AG04450 (cell line): Measurements from ENCODE around the gene DUSP1. TPM values are rescaled to one million over a fixed set of nuclear protein-coding genes. Genes with fewer than 3 reads are reported as not detected.

Experiments
- CTCF ChIA-PET: fragments of 300-600, 350-600 bp; formaldehyde crosslinking; extraction: SDS; loops from one replicate; lab custom pipeline; 2022; ENCODE audit warnings: antibody characterized with exemption, inconsistent platforms; lab: Charles Lee
- POLR2A ChIA-PET: fragments of 350-600 bp; formaldehyde crosslinking; extraction: SDS; loops from one replicate; lab custom pipeline; 2021; ENCODE audit warnings: antibody characterized with exemption, inconsistent platforms; lab: Yijun Ruan, JAX
- DNase-seq: peaks from one replicate; pipeline ENCODE4 v3.0.0-alpha.2; 2011; ENCODE audit warnings: low read depth, low spot score
- H3K27ac ChIP-seq: one replicate; pipeline ENCODE4 v1.5.1; 2012; ENCODE audit warnings: low read depth, low read length, control low read depth
- H3K27me3 ChIP-seq: one replicate; pipeline ENCODE4 v1.6.0; 2012; ENCODE audit warnings: low read length; ENCODE audit not compliant: control insufficient read depth, insufficient read depth
- H3K4me3 ChIP-seq: 2 replicates; pipeline ENCODE4 v1.5.1; 2011; ENCODE audit warnings: mild to moderate bottlenecking, low read depth, low read length, control low read depth
- H3K9me3 ChIP-seq: 2 replicates; pipeline ENCODE4 v1.5.1; 2012; ENCODE audit warnings: low read length; ENCODE audit not compliant: control insufficient read depth, insufficient read depth
- CTCF ChIP-seq: IDR thresholded peaks from 2 replicates; pipeline ENCODE4 v1.5.1; 2011; ENCODE audit warnings: low read depth, low read length, control low read depth, inconsistent platforms
- polyA plus RNA-seq: library from polyadenylated mRNA; depleted of rRNA; stranded (reverse); fragments of >200 nt; gene quantifications from 2 replicates; pipeline ENCODE4 v1.2.3, GENCODE V29; 2011

The DUSP1 gene
- polyA plus RNA-seq, 1 experiment, result 98.8 TPM

- ChIA-PET POLR2A (interaction anchor here (0.7 to 2.3 kb wide), 7 partner anchors 11 to 250 kb away, joined by 3 to 14 read pairs (median 3); partner anchors contain the start of genes ATP6V0E1 and DUSP1), CTCF (interaction anchor here (0.7 to 3.0 kb wide), 4 partner anchors 17 to 39 kb away, joined by 3 to 18 read pairs (median 8); no protein-coding TSS in a partner anchor)
- Histone ChIP-seq H3K9me3 (no peaks in the 10 kb centered on the region), H3K27me3 (no peaks in the 10 kb centered on the region), H3K27ac (peak overlapping the region; percentile 75), H3K4me3 (no peak overlapping the region)
- DNase-seq, result peak; percentile 52
- TF ChIP-seq CTCF, result no peak
Observed at GRCh38 chr5:172733131-172733973, 37.6 kb downstream of the DUSP1 start.

DNA sequence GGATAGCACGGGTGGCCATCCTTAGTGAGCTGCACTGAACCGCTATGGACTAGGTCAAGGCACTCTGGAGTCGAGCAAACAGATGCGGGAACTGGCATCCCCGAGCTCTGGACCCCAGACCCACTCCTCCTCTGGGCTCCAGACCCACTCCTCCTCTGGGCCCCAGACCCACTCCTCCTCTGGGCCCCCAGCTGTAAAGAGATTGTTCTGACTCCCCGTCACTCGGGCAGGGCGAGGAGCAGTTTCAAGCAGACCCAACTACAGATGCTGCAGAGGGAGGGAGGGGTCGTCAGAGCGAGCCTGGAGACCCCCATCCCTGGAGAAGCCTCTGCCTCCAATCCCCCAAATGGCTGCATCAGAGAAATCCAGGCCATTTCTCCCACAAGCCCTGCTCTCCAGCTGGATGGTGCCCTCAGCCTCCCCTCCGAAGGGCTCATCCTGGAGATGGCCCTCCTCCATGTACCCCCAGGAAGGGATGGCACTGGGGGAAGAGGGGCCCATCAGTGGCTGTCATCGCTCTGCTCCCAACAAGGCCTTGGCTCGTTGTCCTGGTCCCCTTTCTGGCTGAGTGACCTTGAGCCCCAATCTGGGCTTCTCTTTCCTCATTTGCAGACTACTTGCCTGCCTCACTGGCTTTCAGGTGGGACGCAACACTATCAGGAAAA, 38.7 kb downstream of the DUSP1 start:
- peak overlapping the region; percentile 52 for H3K27ac ChIP-seq
- CTCF ChIA-PET, result no interaction called here
- POLR2A ChIA-PET, result interaction anchor here (0.7 to 2.3 kb wide), 4 partner anchors 26 to 251 kb away, joined by 3 to 14 read pairs (median 4); partner anchors contain the start of genes ATP6V0E1 and DUSP1
- no peaks in the 10 kb centered on the region for H3K9me3 ChIP-seq
- H3K27me3 ChIP-seq, result no peaks in the 10 kb centered on the region
- no peak for DNase-seq
- no peak for TF ChIP-seq CTCF
- no peak overlapping the region for H3K4me3 ChIP-seq

- ChIA-PET POLR2A (no interaction called here), CTCF (no interaction called here)
- Histone ChIP-seq H3K9me3 (no peaks in the 10 kb centered on the region), H3K27ac (no peak overlapping the region), H3K4me3 (no peak overlapping the region), H3K27me3 (no peaks in the 10 kb centered on the region)
- DNase-seq, result no peak
- no peak for TF ChIP-seq CTCF
Observed at GRCh38 chr5:172731680-172732074, 39.3 kb downstream of the DUSP1 start.

DNA sequence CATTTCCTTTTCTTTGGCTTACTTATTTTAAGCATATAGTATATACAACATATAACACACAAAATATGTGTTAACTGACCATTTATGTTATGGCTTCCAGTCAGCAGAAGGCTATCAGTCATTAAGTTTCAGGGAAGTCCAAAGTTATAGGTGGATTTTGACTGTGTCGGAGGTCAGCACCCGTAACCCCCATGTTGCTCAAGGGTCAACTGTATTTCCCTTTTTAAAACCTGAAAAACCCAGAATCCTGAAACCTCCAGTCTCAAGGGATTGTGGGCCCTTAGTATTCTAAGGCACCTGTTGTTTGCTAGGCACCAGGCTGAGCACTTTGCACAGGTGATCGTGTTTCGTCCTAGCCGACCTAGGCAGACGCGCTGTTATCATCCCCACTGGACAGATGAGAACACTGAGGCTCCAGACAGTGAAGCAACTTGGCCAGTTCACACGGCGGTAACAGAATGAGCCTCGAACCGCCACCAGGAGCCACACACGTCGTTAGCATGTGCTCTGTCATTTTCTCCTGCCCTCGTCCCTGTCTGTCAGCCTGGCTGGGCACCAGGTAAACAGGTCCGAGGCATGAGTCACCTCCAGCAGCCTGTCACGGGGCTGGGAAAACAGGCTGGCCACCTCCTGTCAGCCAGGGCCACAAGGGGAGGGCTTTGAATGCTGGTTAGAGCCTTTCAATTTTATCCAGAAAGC, 39.9 kb downstream of the DUSP1 start:
- Histone ChIP-seq H3K9me3 (no peaks in the 10 kb centered on the region), H3K4me3 (no peak overlapping the region), H3K27me3 (no peaks in the 10 kb centered on the region), H3K27ac (no peak overlapping the region)
- CTCF ChIA-PET, result no interaction called here
- POLR2A ChIA-PET, result no interaction called here
- TF ChIP-seq CTCF, result no peak
- no peak for DNase-seq
